Skeletal muscle satellite cell (primary cell): ENCODE results near the gene FEZF2.

ENCODE experiments used
- H3K27me3 ChIP-seq: 2 replicates; pipeline ENCODE4 v1.7.0; 2013; ENCODE audit warnings: low read length; ENCODE audit not compliant: control insufficient read depth, insufficient read depth
- H3K36me3 ChIP-seq: 2 replicates; pipeline ENCODE4 v1.7.0; 2013; ENCODE audit warnings: mild to moderate bottlenecking, control low read depth, low read length; ENCODE audit not compliant: insufficient read depth
- H3K4me1 ChIP-seq: 2 replicates; pipeline ENCODE4 v1.7.0; 2013; ENCODE audit warnings: low read length; ENCODE audit not compliant: control insufficient read depth, insufficient read depth
- H3K4me2 ChIP-seq: 2 replicates; pipeline ENCODE4 v1.7.0; 2013; ENCODE audit warnings: mild to moderate bottlenecking, low read length
- H3K4me3 ChIP-seq: 2 replicates; pipeline ENCODE4 v1.7.0; 2013; ENCODE audit warnings: low read length
- H3K9ac ChIP-seq: 2 replicates; pipeline ENCODE4 v1.7.0; 2013; ENCODE audit warnings: mild to moderate bottlenecking, low read depth, low read length, moderate library complexity
- H3K9me3 ChIP-seq: replicated peaks from 2 replicates; pipeline ENCODE4 v1.7.0; 2013; ENCODE audit warnings: mild to moderate bottlenecking, control low read depth, low read length

Gene FEZF2

DNA sequence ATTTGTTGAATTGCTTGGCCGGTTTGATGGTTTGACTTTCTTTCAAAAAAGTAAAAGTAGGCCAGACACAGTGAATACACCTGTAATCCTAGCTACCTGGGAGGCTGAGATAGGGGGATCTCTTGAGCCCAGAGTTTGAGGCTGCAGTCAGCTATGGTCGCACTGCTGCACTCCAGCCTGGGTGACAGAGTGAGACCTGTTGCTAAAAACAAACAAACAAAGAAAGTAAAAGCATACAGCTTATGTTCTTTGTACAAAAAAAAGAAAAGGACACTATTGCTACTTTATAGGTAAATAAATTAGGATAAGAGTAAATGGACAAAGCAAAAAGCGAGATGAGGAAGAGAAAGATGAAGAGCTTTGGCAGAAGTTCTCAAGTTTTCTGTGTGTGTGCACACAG is 13.9 kb upstream of the FEZF2 start:
- Histone ChIP-seq H3K9me3 (no peaks in the 10 kb centered on the region), H3K36me3 (no peaks in the 10 kb centered on the region), H3K4me2 (no peak overlapping the region), H3K9ac (no peak overlapping the region), H3K27me3 (peaks cover 48% of the 10 kb centered on the region), H3K4me1 (no peaks in the 10 kb centered on the region), H3K4me3 (no peak overlapping the region)

DNA sequence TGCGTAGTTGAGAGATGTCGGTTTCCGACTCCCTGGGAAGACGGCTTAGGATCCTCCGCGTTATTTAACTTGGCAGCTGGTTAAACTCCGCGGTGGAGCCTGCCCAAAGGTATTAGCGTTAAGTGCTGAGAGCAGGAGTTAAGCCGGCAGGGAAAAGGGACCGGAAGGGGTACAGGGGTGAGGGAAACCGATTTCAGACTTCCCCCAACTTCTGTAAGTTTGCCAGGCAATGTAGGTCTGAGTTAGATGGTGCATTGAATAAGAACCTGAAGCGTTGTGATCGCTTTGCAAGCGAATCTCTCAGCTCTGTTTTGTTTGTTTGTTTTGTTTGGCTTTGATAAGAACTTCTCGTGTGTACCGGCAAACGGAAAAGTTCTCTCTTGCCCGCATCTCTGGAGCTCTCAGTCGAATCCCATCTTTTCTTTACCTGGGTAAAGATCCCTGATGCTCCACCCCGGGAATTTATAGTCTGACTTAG is 6.0 kb upstream of the FEZF2 start:
- Histone ChIP-seq H3K9ac (no peak overlapping the region), H3K27me3 (peaks cover 87% of the 10 kb centered on the region), H3K9me3 (no peaks in the 10 kb centered on the region), H3K36me3 (no peaks in the 10 kb centered on the region), H3K4me3 (no peak overlapping the region), H3K4me2 (no peak overlapping the region), H3K4me1 (no peaks in the 10 kb centered on the region)

DNA sequence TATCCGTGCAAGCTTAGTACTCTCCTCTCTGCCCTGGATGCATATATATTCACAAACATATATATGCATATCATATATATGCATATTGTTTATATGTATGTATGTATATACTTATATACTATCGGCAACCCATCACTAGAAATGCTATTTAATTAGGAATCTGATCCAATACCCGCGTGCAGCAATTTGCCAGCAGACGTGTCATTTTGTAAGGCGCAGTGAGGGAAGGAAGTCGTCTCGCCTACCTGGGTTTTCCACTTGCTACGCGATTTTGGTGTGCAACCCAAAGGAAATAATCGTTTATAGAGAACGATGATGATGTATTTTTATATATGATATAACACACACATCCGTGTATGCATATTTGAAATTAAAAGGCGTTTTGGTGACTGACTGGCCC is 5.6 kb upstream of the FEZF2 start:
- Histone ChIP-seq H3K9ac (no peak overlapping the region), H3K4me3 (no peak overlapping the region), H3K27me3 (peaks cover 91% of the 10 kb centered on the region), H3K4me1 (peaks cover 2% of the 10 kb centered on the region), H3K36me3 (no peaks in the 10 kb centered on the region), H3K9me3 (no peaks in the 10 kb centered on the region), H3K4me2 (no peak overlapping the region)

DNA sequence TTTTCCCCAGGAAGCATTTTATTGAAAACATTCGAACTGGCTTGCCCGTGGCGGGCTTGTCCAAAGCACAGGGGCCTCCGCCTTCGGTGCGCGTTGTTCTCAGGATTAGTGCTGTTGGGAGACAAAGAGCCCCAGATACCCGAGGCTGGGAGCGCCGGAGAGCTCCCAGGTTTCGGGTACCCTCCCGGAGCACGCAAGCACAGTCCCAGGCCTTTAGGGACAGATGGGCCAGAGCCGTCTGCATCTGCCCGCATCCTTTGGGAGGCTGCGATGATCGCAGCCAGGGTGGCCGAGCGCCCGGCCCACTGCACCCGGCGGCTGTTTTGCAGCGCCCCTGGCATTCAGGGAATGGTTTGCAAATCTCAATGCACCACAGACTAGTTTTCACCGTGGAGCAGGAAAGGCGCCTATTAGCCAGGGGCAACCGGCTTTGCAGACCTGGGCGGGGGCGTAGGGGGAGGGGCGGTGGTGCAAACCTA is 5.0 kb upstream of the FEZF2 start:
- Histone ChIP-seq H3K4me1 (peaks cover 5% of the 10 kb centered on the region), H3K4me2 (no peak overlapping the region), H3K9ac (no peak overlapping the region), H3K36me3 (no peaks in the 10 kb centered on the region), H3K9me3 (no peaks in the 10 kb centered on the region), H3K27me3 (peaks cover 96% of the 10 kb centered on the region), H3K4me3 (no peak overlapping the region)

DNA sequence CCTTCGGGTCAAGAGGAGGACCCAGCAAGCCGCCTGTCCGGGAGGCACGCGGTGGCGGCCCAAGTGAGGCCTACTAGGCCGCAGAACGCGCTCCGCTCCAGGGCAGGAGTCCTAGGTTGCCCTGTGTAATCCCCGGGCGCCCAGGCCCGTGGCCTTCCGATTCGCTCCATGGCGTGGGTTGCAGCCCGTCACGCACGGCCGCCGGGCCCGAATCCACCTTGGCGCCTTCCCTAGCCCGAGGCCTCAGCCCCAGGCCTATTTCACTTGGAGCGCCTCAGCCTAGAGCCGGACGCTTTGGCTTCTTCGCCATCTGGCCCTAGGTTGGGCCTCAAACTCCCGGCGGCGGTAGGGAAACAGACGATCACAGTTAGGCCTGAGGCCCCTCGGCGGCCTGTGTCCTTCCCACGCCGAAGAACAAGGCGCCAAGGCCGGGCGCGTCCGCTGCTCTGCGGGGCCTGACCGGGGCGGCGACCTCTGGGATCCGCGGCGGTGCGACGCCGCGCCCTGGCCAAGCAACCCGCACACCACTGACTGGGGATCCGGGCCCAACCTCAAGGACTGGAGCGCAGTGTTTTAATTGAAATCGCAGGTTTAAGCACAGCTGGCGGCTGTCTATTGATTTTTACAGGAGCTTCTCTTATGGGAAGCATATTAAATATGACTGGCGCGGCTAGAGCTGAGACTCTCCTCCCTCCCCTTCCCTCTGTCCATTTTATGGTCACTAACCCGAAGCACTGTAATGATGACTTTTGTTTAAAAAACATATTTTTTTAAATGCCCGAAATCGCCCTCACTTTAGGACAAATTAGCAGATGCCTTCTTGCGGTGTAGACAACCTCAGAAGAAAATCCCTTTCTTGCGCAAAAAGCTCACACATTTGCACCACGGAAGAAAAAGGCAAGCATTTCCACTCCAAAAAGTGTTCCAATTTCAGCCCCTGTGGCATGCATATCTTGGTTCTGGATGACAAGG is 3.8 kb upstream of the FEZF2 start:
- Histone ChIP-seq H3K36me3 (no peaks in the 10 kb centered on the region), H3K27me3 (peaks cover 97% of the 10 kb centered on the region), H3K9ac (no peak overlapping the region), H3K4me3 (no peak overlapping the region), H3K4me2 (no peak overlapping the region), H3K9me3 (no peaks in the 10 kb centered on the region), H3K4me1 (peaks cover 11% of the 10 kb centered on the region)

DNA sequence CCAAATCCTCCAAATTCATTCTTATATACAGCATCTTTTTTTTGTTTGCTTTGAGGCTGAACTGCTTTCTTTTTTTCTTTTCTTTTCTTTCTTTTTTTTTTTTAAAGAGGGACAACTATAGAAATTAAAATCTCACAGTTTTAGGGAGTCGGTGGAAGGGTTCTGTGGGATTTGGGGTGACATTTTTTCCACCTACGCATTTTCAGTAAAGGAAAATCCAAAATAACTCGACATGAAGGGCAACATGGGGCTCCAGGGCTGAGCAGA is 3.0 kb upstream of the FEZF2 start:
- no peaks in the 10 kb centered on the region for H3K9me3 ChIP-seq
- H3K9ac ChIP-seq: no peak overlapping the region
- H3K27me3 ChIP-seq: peaks cover 97% of the 10 kb centered on the region
- no peak overlapping the region for H3K4me3 ChIP-seq
- no peaks in the 10 kb centered on the region for H3K36me3 ChIP-seq
- H3K4me2 ChIP-seq: no peak overlapping the region
- peaks cover 12% of the 10 kb centered on the region for H3K4me1 ChIP-seq

DNA sequence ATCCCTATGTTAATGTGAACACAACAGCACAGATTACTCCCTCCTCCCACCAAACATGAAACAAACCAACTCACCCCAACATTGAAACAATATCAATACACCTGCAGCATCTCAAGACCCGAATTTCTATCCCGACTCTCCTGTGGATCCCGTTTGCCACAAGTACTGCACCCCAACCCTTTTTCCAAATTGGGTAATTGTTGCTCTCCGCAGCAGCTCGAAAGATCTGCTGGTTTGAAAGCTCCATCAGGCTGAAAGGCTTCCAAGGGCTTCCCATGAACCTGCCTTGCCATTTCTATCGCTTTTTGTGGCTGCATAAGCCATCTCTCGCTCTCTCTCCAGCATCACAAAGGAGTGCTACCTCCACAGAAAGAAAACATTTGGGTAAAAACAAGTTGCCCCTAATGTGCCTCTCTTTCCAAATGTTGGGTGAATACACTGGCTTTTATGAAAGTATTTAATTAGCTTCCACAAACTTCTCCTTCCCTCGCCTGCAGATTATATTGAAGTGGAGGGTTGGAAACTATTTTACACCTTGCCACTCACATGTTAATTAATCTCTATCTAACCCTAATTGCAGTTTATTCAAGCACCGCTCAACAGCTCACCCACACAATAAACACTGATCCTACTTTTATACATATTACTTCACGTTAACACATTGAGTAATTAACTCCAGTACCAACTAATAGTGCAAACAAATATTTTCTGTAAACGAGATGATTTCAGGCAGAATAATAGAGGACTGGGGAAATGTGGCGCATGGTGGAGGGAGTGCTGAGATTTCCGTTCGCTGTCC is 2.5 kb upstream of the FEZF2 start:
- Histone ChIP-seq H3K9ac (no peak overlapping the region), H3K27me3 (peaks cover 97% of the 10 kb centered on the region), H3K36me3 (no peaks in the 10 kb centered on the region), H3K4me1 (peaks cover 12% of the 10 kb centered on the region), H3K4me3 (no peak overlapping the region), H3K4me2 (no peak overlapping the region), H3K9me3 (no peaks in the 10 kb centered on the region)

DNA sequence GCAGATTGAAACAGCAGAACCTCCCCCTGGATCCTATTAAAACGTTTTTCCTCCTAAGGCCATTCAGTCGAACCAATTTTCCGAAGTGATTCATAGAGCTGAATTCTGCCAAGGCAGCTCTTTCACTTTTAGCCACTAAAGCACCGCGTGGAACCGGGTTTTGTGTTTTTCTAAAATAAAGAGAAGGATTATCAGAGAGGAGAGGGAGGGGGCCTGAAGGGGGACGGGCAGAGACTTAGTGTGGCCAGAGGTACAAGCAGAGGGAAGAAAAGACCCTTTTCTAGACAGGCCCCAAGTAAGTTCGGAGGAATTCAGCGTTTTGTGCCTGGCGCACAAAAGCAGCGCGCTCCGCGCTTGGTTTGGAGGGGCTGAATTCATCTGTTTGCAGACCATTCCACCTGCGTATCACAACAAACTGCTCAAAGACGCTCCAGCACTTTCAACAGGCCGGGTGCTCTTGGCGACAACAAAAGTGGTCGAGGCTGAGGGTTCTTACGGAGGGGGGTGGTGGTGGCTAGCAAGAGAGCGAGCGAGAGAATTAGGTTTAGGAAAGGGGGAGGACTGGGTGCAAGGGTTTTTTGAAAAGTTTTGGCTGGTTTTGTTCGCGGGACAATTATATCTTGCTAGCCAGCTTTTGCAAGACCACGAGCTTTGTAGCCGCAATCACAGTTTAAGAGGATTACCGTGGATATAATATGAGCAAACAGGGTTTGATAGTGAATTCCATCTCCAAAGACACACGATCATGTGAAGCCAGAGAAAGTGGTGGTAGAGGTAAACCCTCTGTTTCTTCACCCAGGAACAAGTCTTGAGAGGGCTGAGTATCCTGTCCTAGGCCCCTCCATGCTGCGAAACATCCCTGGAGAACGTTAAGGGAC is 1.2 kb upstream of the FEZF2 start:
- H3K4me2 ChIP-seq: peak overlapping the region; percentile 85
- peak overlapping the region; percentile 64 for H3K4me3 ChIP-seq
- H3K27me3 ChIP-seq: peaks cover 98% of the 10 kb centered on the region
- peaks cover 17% of the 10 kb centered on the region for H3K4me1 ChIP-seq
- H3K36me3 ChIP-seq: no peaks in the 10 kb centered on the region
- H3K9me3 ChIP-seq: no peaks in the 10 kb centered on the region
- no peak overlapping the region for H3K9ac ChIP-seq

DNA sequence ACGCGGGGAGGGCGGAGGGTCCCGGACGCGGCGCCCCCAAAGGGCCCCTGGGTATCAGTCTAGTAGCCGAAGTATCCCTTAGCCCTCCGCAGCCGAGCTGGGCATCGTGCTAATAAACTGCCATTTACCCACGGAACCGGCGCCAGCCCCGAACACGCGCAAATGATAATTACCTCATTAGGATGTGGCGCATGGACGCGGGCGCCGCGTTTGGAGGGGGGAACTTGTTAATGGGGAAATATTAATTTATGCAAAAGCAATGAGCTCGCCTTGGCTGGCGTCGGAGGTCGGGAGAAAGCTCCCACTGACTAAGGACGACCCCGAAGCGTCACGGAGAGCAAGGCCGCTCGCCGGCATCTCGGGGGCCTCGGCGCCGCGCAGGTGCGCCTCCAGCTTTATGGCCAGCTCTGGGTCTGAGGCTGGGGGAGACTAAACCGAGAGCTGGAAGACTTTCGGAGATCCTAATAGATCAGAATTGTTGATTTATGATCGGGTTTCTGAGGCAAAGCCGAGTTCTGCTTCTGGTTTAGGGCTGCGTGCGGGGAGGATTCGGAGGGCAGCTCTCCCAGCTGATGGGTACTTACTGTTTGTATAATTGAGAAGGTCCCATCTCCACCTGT is 474 bp upstream of the FEZF2 start:
- Histone ChIP-seq H3K4me2 (peak overlapping the region; percentile 85), H3K27me3 (peaks cover 98% of the 10 kb centered on the region), H3K9me3 (no peaks in the 10 kb centered on the region), H3K9ac (no peak overlapping the region), H3K4me3 (peak overlapping the region; percentile 64), H3K4me1 (peaks cover 17% of the 10 kb centered on the region), H3K36me3 (no peaks in the 10 kb centered on the region)

DNA sequence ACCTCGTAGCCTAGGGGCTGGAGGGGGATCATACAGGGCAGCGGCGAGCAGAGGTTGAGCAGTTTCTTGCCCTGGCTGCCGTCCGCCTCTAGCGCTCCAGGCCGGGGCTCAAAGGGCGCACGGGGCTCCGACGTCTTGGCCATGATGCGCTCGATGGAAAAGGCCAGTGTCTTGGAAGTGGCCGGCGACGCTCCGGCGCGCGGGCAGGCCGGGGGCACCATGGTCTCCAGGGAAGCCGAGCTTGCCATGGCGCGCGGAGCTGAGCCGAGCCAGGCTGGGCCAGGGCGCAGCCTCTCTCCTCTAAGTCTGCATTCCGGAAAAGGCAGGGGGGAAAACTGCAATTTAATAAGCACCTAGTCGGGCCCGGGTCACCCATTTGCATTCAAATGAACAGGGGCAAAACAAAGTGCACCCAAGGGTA is 719 bp downstream of the FEZF2 start:
- Histone ChIP-seq H3K4me2 (peak overlapping the region; percentile 41), H3K4me1 (peaks cover 17% of the 10 kb centered on the region), H3K27me3 (peaks cover 98% of the 10 kb centered on the region), H3K9ac (no peak overlapping the region), H3K4me3 (peak overlapping the region; percentile 43), H3K9me3 (no peaks in the 10 kb centered on the region), H3K36me3 (no peaks in the 10 kb centered on the region)
